WTC11 (cell line): ENCODE measurements around the gene PRXL2C. TPM values are rescaled to one million over a fixed set of nuclear protein-coding genes. Genes with fewer than 3 reads are reported as not detected.

ENCODE experiments used
- ATAC-seq: fragments of 200-7000 bp; cut with Tn5 transposase; 2 replicates; pipeline ENCODE4 v1.10.0; 2021; ENCODE audit warnings: mild to moderate bottlenecking, moderate library complexity
- CTCF ChIA-PET: fragments of 300-600 bp; sonication (Branson Sonifier 250); formaldehyde crosslinking; loops from one replicate; lab custom pipeline; 2021; ENCODE audit warnings: antibody characterized with exemption; lab: Charles Lee
- POLR2A ChIA-PET: fragments of 350-600 bp; sonication (Branson Sonifier 250); formaldehyde crosslinking; loops from one replicate; lab custom pipeline; 2021; ENCODE audit warnings: antibody characterized with exemption; lab: Charles Lee
- DNase-seq: peaks from one replicate; pipeline ENCODE4 v3.0.0; 2021; ENCODE audit warnings: low spot score
- H3K27ac Mint-ChIP-seq: 2 replicates; pipeline ENCODE4 v1.8.0; 2021; ENCODE audit warnings: mixed read lengths
- H3K27me3 Mint-ChIP-seq: 2 replicates; pipeline ENCODE4 v1.8.0; 2021; ENCODE audit warnings: low read depth, mild to moderate bottlenecking, moderate library complexity, mixed read lengths
- H3K36me3 Mint-ChIP-seq: 2 replicates; pipeline ENCODE4 v1.8.0; 2021; ENCODE audit warnings: mixed read lengths
- H3K4me1 Mint-ChIP-seq: 2 replicates; pipeline ENCODE4 v1.8.0; 2022; ENCODE audit warnings: mixed read lengths
- H3K4me3 Mint-ChIP-seq: 2 replicates; pipeline ENCODE4 v1.8.0; 2021; ENCODE audit warnings: mild to moderate bottlenecking, moderate library complexity, mixed read lengths
- H3K9me3 Mint-ChIP-seq: 2 replicates; pipeline ENCODE4 v1.8.0; 2021; ENCODE audit warnings: mixed read lengths
- CBFB ChIP-seq: sonication (generic); formaldehyde crosslinking; IDR thresholded peaks from 2 replicates; pipeline ENCODE4 v1.8.1; 2022; ENCODE audit warnings: mild to moderate bottlenecking, low read depth, missing genetic modification reagents
- CREB1 ChIP-seq: sonication (generic); formaldehyde crosslinking; IDR thresholded peaks from 2 replicates; pipeline ENCODE4 v1.8.0; 2023; ENCODE audit warnings: mild to moderate bottlenecking, missing genetic modification reagents
- CREM ChIP-seq: sonication (generic); formaldehyde crosslinking; IDR thresholded peaks from 2 replicates; pipeline ENCODE4 v1.8.1; 2022; ENCODE audit warnings: mild to moderate bottlenecking, missing genetic modification reagents, moderate library complexity
- FOXP1 ChIP-seq: sonication (generic); formaldehyde crosslinking; IDR thresholded peaks from 2 replicates; pipeline ENCODE4 v1.8.0; 2022; ENCODE audit warnings: missing genetic modification reagents, mild to moderate bottlenecking, moderate library complexity, borderline replicate concordance
- NFATC4 ChIP-seq: fragments of 250-450 bp; sonication (Bioruptor Pico); IDR thresholded peaks from 2 replicates; pipeline ENCODE4 v1.9.0; 2021; ENCODE audit warnings: mild to moderate bottlenecking
- OVOL2 ChIP-seq: fragments of 250-450 bp; sonication (Bioruptor Pico); IDR thresholded peaks from 2 replicates; pipeline ENCODE4 v1.9.0; 2021; ENCODE audit warnings: mild to moderate bottlenecking, borderline replicate concordance
- PRRX2 ChIP-seq: fragments of 250-450 bp; sonication (Bioruptor Pico); IDR thresholded peaks from 2 replicates; pipeline ENCODE4 v1.8.0; 2021; ENCODE audit warnings: mild to moderate bottlenecking
- RELA ChIP-seq: sonication (generic); formaldehyde crosslinking; IDR thresholded peaks from 2 replicates; pipeline ENCODE4 v1.8.1; 2022; ENCODE audit warnings: missing genetic modification reagents, mild to moderate bottlenecking, borderline replicate concordance
- RORB ChIP-seq: fragments of 250-450 bp; sonication (Bioruptor Pico); IDR thresholded peaks from 2 replicates; pipeline ENCODE4 v1.9.0; 2021; ENCODE audit warnings: mild to moderate bottlenecking
- TEAD1 ChIP-seq: sonication (generic); formaldehyde crosslinking; IDR thresholded peaks from 2 replicates; pipeline ENCODE4 v1.8.0; 2022; ENCODE audit warnings: mild to moderate bottlenecking, missing genetic modification reagents
- TEAD4 ChIP-seq: sonication (generic); formaldehyde crosslinking; IDR thresholded peaks from 2 replicates; pipeline ENCODE4 v1.8.0; 2022; ENCODE audit warnings: mild to moderate bottlenecking, missing genetic modification reagents
- TP53 ChIP-seq: sonication (generic); formaldehyde crosslinking; IDR thresholded peaks from 2 replicates; pipeline ENCODE4 v1.8.1; 2023; ENCODE audit warnings: mild to moderate bottlenecking, missing genetic modification reagents
- ZNF121 ChIP-seq: sonication (generic); formaldehyde crosslinking; IDR thresholded peaks from 2 replicates; pipeline ENCODE4 v1.8.0; 2023; ENCODE audit warnings: missing genetic modification reagents
- ZNF263 ChIP-seq: sonication (generic); formaldehyde crosslinking; IDR thresholded peaks from 2 replicates; pipeline ENCODE4 v1.8.1; 2022; ENCODE audit warnings: low read depth, mild to moderate bottlenecking, moderate library complexity, missing genetic modification reagents
- total RNA-seq: library from RNA; stranded (reverse); gene quantifications from 3 replicates; pipeline ENCODE4 v1.2.3, GENCODE V29; 2021
- TF ChIP-seq, protein P1 (sequence below): sonication (generic); formaldehyde crosslinking; IDR thresholded peaks from 2 replicates; pipeline ENCODE4 v1.8.1; 2023; ENCODE audit warnings: mild to moderate bottlenecking, moderate library complexity, missing genetic modification reagents
- TF ChIP-seq, protein P2 (sequence below): fragments of 250-450 bp; sonication (Bioruptor Pico); IDR thresholded peaks from 2 replicates; pipeline ENCODE4 v1.9.0; 2021; ENCODE audit warnings: mild to moderate bottlenecking
- TF ChIP-seq, protein P3 (sequence below): sonication (generic); formaldehyde crosslinking; IDR thresholded peaks from 2 replicates; pipeline ENCODE4 v1.8.1; 2023; ENCODE audit warnings: mild to moderate bottlenecking, missing genetic modification reagents, moderate library complexity
- TF ChIP-seq, protein P4 (sequence below): sonication (generic); formaldehyde crosslinking; conservative IDR thresholded peaks from 2 replicates; pipeline ENCODE4 v1.8.1; 2023; ENCODE audit warnings: mild to moderate bottlenecking, low read depth, missing genetic modification reagents, moderate library complexity
- TF ChIP-seq, protein P5 (sequence below): sonication (generic); formaldehyde crosslinking; IDR thresholded peaks from 2 replicates; pipeline ENCODE4 v1.8.1; 2023; ENCODE audit warnings: mild to moderate bottlenecking, missing genetic modification reagents, moderate library complexity

Gene PRXL2C
- total RNA-seq, 1 experiment from 2014 or later: 7.5 TPM

DNA sequence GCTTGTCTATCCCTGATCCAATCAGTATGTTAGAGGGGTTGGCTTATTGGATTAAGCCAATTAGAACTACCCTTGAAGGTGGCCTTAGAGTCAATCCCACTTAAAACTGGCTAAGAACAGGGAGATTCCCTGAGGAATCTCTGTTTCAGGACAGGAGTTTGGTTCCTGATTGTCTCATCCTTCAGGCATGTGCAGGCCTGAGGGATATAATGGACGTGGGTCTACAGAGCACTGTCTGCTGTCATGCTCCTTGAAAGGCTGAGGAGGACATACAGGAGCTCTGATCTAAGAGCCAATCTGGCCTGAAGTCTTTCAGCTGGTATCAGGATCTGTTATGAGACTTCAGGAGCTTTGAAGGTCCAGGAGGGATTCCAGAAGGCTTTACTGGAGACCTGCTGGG, 36.2 kb upstream of the PRXL2C start (continued):
- TF ChIP-seq ZNF121 (CRISPR knock-in tag) (no peak), ZNF263 (CRISPR knock-in tag) (no peak), OVOL2 (no peak), RORB (CRISPR knock-in tag) (no peak), RELA (CRISPR knock-in tag) (no peak), TEAD1 (CRISPR knock-in tag) (no peak), CBFB (CRISPR knock-in tag) (no peak), PRRX2 (CRISPR knock-in tag) (no peak), CREB1 (CRISPR knock-in tag) (no peak)
- TF ChIP-seq, protein P1, sequence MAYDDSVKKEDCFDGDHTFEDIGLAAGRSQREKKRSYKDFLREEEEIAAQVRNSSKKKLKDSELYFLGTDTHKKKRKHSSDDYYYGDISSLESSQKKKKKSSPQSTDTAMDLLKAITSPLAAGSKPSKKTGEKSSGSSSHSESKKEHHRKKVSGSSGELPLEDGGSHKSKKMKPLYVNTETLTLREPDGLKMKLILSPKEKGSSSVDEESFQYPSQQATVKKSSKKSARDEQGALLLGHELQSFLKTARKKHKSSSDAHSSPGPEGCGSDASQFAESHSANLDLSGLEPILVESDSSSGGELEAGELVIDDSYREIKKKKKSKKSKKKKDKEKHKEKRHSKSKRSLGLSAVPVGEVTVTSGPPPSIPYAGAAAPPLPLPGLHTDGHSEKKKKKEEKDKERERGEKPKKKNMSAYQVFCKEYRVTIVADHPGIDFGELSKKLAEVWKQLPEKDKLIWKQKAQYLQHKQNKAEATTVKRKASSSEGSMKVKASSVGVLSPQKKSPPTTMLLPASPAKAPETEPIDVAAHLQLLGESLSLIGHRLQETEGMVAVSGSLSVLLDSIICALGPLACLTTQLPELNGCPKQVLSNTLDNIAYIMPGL (CRISPR knock-in tag): no peak
- TF ChIP-seq, protein P2, sequence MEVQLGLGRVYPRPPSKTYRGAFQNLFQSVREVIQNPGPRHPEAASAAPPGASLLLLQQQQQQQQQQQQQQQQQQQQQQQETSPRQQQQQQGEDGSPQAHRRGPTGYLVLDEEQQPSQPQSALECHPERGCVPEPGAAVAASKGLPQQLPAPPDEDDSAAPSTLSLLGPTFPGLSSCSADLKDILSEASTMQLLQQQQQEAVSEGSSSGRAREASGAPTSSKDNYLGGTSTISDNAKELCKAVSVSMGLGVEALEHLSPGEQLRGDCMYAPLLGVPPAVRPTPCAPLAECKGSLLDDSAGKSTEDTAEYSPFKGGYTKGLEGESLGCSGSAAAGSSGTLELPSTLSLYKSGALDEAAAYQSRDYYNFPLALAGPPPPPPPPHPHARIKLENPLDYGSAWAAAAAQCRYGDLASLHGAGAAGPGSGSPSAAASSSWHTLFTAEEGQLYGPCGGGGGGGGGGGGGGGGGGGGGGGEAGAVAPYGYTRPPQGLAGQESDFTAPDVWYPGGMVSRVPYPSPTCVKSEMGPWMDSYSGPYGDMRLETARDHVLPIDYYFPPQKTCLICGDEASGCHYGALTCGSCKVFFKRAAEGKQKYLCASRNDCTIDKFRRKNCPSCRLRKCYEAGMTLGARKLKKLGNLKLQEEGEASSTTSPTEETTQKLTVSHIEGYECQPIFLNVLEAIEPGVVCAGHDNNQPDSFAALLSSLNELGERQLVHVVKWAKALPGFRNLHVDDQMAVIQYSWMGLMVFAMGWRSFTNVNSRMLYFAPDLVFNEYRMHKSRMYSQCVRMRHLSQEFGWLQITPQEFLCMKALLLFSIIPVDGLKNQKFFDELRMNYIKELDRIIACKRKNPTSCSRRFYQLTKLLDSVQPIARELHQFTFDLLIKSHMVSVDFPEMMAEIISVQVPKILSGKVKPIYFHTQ (CRISPR knock-in tag): no peak
- TF ChIP-seq, protein P3, sequence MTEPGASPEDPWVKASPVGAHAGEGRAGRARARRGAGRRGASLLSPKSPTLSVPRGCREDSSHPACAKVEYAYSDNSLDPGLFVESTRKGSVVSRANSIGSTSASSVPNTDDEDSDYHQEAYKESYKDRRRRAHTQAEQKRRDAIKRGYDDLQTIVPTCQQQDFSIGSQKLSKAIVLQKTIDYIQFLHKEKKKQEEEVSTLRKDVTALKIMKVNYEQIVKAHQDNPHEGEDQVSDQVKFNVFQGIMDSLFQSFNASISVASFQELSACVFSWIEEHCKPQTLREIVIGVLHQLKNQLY (CRISPR knock-in tag): no peak
- TF ChIP-seq, protein P4, sequence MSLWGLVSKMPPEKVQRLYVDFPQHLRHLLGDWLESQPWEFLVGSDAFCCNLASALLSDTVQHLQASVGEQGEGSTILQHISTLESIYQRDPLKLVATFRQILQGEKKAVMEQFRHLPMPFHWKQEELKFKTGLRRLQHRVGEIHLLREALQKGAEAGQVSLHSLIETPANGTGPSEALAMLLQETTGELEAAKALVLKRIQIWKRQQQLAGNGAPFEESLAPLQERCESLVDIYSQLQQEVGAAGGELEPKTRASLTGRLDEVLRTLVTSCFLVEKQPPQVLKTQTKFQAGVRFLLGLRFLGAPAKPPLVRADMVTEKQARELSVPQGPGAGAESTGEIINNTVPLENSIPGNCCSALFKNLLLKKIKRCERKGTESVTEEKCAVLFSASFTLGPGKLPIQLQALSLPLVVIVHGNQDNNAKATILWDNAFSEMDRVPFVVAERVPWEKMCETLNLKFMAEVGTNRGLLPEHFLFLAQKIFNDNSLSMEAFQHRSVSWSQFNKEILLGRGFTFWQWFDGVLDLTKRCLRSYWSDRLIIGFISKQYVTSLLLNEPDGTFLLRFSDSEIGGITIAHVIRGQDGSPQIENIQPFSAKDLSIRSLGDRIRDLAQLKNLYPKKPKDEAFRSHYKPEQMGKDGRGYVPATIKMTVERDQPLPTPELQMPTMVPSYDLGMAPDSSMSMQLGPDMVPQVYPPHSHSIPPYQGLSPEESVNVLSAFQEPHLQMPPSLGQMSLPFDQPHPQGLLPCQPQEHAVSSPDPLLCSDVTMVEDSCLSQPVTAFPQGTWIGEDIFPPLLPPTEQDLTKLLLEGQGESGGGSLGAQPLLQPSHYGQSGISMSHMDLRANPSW (CRISPR knock-in tag): no peak

DNA sequence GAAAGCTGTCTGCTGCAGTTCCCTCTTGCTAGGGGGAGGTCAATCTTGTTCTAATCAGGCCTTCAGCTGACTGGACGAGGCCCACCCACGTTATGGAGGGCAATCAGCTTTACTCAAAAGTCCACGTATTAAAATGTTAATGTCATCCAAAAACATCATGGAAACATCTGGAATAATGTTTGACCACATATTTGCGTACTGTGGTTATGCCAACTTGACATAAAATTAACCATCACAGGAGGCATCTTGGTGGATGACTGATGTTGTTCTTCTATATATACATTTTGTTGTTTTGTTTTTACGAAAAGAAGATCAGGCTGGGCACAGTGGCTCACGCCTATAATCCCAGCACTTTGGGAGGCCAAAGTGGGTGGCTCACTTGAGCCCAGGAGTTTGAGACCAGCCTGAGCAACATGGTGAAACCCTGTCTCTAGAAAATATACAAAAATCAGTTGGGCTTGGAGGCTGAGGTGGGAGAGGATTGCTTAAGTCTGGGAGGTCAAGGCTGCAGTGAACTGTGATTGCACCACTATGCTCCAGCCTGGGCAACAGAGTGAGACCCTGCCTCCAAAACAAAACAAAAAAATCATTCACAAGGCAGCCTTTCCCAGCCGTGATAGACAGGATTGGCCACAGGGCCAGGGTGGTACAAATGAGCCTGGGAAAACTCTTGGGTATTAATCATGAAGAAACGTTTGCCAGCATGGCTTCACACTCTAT, 33.8 kb upstream of the PRXL2C start:
- peaks cover 22% of the 10 kb centered on the region for H3K36me3 Mint-ChIP-seq
- ATAC-seq (no peak), DNase-seq (no peak)
- H3K9me3 Mint-ChIP-seq: peaks cover 24% of the 10 kb centered on the region
- H3K4me1 Mint-ChIP-seq: peaks cover 3% of the 10 kb centered on the region
- no peak overlapping the region for H3K27ac Mint-ChIP-seq
- ChIA-PET POLR2A (no interaction called here), CTCF (no interaction called here)
- TF ChIP-seq TP53 (CRISPR knock-in tag): no peak
- TF ChIP-seq NFATC4 (CRISPR knock-in tag): no peak
- no peak for TF ChIP-seq CREM (CRISPR knock-in tag)
- TF ChIP-seq RELA (CRISPR knock-in tag): no peak
- peaks cover 4% of the 10 kb centered on the region for H3K27me3 Mint-ChIP-seq
- no peak overlapping the region for H3K4me3 Mint-ChIP-seq

DNA sequence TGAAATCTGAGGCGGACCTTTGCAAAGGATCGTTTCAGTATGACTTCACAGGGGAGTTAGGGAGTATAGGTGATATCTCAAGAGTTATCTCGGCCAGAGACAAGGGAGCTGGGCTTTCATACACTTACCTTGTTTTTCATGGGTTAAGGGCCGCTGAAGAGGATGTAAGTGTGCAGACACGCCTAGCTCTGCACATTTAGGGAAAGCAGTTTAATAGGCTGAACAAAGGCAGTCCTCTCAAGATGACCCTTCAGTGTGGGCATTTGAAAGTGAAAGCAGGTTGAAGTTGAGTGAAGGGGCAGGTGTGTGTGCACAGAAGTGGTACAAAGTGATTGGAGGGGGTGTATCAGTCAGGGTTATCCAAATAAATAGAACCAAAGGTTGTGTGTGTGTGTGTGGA, 33.1 kb upstream of the PRXL2C start:
- ATAC-seq (no peak), DNase-seq (no peak)
- Mint-ChIP-seq H3K9me3 (peaks cover 20% of the 10 kb centered on the region), H3K4me1 (peaks cover 3% of the 10 kb centered on the region), H3K27me3 (peaks cover 4% of the 10 kb centered on the region), H3K36me3 (peaks cover 18% of the 10 kb centered on the region), H3K4me3 (no peak overlapping the region), H3K27ac (no peak overlapping the region)
- ChIA-PET CTCF (no interaction called here), POLR2A (no interaction called here)
- TF ChIP-seq, protein P5, sequence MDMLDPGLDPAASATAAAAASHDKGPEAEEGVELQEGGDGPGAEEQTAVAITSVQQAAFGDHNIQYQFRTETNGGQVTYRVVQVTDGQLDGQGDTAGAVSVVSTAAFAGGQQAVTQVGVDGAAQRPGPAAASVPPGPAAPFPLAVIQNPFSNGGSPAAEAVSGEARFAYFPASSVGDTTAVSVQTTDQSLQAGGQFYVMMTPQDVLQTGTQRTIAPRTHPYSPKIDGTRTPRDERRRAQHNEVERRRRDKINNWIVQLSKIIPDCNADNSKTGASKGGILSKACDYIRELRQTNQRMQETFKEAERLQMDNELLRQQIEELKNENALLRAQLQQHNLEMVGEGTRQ (CRISPR knock-in tag): no peak
- no peak for TF ChIP-seq FOXP1
- TF ChIP-seq TEAD4 (CRISPR knock-in tag): no peak
